Calu3 (cell line): ENCODE data around the gene PPP3CA. TPM values are rescaled to one million over a fixed set of nuclear protein-coding genes. Genes with fewer than 3 reads are reported as not detected.

ENCODE experiments used
- BruUV-seq: library from RNA; stranded (reverse); fragments of 400-500 nt; replicated peaks from 2 replicates; lab custom pipeline; 2021; lab: Mats Ljungman, UMichigan
- CTCF ChIA-PET: fragments of 300-600 bp; sonication (Branson Sonifier 250); formaldehyde crosslinking; loops from one replicate; lab custom pipeline; 2022; ENCODE audit warnings: antibody characterized with exemption; lab: Charles Lee
- DNase-seq: peaks from one replicate; pipeline ENCODE4 v3.0.0; 2022
- H3K27ac Mint-ChIP-seq: one replicate; pipeline ENCODE4 v1.8.0; 2022; ENCODE audit warnings: mixed read lengths; ENCODE audit not compliant: unreplicated experiment
- H3K27me3 Mint-ChIP-seq: one replicate; pipeline ENCODE4 v1.8.0; 2022; ENCODE audit warnings: mixed read lengths; ENCODE audit not compliant: unreplicated experiment
- H3K36me3 Mint-ChIP-seq: one replicate; pipeline ENCODE4 v1.8.0; 2022; ENCODE audit warnings: mild to moderate bottlenecking, moderate library complexity, mixed read lengths; ENCODE audit not compliant: insufficient read depth, unreplicated experiment
- H3K4me1 Mint-ChIP-seq: one replicate; pipeline ENCODE4 v1.8.0; 2022; ENCODE audit warnings: mild to moderate bottlenecking, low read depth, mixed read lengths; ENCODE audit not compliant: unreplicated experiment
- H3K4me3 Mint-ChIP-seq: one replicate; pipeline ENCODE4 v1.8.0; 2022; ENCODE audit warnings: mild to moderate bottlenecking, low read depth, moderate library complexity, mixed read lengths; ENCODE audit not compliant: unreplicated experiment
- H3K9me3 Mint-ChIP-seq: one replicate; pipeline ENCODE4 v1.8.0; 2022; ENCODE audit warnings: low read depth, mixed read lengths; ENCODE audit not compliant: unreplicated experiment
- intact Hi-C: fragments of 100-400 bp; cut with micrococcal nuclease; formaldehyde crosslinking; loops from one replicate; pipeline ENCODE4 v1.10.0; 2022; ENCODE audit not compliant: unreplicated experiment
- total RNA-seq: library from RNA; stranded (reverse); gene quantifications from 2 replicates; pipeline ENCODE4 v1.2.3, GENCODE V29; 2022
- TF ChIP-seq, protein P1 (sequence below): fragments of 200-600 bp; IDR thresholded peaks from one replicate; pipeline ENCODE4 v1.8.0; 2022; ENCODE audit warnings: antibody characterized with exemption; ENCODE audit not compliant: unreplicated experiment

The PPP3CA gene
- total RNA-seq, 1 experiment from 2014 or later = 33.7 TPM

DNA sequence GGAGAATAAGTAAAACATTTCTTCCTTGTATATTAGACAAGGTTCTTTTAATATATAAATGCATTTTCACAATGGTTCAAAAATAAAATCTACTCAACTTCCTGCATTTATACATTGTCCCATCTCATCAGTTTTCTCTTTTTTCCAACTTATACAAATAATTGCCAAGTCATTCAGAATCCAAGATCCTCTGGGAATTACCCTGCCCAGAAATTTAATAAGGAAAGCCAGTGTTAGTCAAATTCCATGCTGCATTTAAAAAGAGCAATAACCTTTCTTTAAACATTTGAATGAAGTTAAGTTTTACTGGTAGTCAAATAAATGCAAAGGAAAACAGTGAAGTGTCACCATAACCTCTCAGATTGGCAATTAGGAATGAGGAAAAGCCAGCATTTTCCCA, 357.9 kb downstream of the PPP3CA start:
- Mint-ChIP-seq H3K27ac (no peak overlapping the region), H3K4me1 (no peaks in the 10 kb centered on the region), H3K27me3 (no peaks in the 10 kb centered on the region), H3K4me3 (no peak overlapping the region), H3K9me3 (no peaks in the 10 kb centered on the region), H3K36me3 (no peaks in the 10 kb centered on the region)
- CTCF ChIA-PET = no interaction called here
- BruUV-seq = no TSS peak
- TF ChIP-seq, protein P1, sequence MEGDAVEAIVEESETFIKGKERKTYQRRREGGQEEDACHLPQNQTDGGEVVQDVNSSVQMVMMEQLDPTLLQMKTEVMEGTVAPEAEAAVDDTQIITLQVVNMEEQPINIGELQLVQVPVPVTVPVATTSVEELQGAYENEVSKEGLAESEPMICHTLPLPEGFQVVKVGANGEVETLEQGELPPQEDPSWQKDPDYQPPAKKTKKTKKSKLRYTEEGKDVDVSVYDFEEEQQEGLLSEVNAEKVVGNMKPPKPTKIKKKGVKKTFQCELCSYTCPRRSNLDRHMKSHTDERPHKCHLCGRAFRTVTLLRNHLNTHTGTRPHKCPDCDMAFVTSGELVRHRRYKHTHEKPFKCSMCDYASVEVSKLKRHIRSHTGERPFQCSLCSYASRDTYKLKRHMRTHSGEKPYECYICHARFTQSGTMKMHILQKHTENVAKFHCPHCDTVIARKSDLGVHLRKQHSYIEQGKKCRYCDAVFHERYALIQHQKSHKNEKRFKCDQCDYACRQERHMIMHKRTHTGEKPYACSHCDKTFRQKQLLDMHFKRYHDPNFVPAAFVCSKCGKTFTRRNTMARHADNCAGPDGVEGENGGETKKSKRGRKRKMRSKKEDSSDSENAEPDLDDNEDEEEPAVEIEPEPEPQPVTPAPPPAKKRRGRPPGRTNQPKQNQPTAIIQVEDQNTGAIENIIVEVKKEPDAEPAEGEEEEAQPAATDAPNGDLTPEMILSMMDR = no peak
- intact Hi-C loops = no loop called here
- DNase-seq = no peak

DNA sequence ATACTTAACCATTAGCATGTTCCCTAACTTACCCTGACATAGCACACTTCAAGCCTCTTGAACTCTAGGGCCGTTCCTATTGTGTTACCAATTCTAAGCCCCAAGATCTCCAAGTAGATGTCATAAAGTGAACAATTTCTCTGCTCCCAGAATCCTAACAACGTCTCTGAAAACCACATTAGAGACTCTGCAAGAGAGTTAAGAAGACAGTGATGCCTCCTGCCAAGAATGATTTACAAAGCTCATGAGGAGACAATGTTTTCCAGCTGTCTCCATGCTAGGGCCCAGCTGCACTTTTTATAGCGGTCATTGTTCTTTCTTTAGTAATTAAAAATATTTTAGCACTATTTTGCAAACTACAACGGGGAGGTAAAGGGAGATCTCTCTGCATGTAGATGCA, 358.4 kb downstream of the PPP3CA start:
- H3K4me1 Mint-ChIP-seq = no peaks in the 10 kb centered on the region
- no peak for DNase-seq
- no peak overlapping the region for H3K27ac Mint-ChIP-seq
- no TSS peak for BruUV-seq
- CTCF ChIA-PET = no interaction called here
- intact Hi-C loops = no loop called here
- TF ChIP-seq, protein P1 = no peak
- no peaks in the 10 kb centered on the region for H3K36me3 Mint-ChIP-seq
- H3K27me3 Mint-ChIP-seq = no peaks in the 10 kb centered on the region
- no peaks in the 10 kb centered on the region for H3K9me3 Mint-ChIP-seq
- no peak overlapping the region for H3K4me3 Mint-ChIP-seq

DNA sequence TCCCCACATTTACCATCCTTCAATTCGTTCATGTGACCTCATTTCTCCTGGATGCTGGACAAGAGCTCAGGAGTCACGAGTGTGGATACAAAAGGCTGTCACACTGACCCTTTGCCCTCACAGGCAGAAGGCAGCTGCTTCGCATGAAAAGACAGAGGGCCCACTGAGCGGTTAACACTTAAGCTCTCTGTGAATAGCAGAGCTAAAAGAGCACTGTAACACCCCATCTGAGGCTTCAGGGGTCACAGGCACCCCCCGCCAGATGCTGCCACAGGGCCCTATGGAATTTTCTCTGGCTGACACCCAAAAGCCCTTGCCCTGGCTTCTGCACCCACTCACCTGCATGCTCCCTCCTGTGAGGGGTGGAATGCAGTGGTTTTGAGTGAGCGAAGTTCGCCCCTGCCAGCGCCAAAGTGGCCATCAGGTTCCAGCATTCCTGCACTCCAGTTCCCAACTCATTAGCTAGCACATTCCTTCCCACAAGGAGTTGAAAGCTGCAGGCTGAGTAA, 360.9 kb downstream of the PPP3CA start:
- Mint-ChIP-seq H3K4me1 (no peaks in the 10 kb centered on the region), H3K36me3 (no peaks in the 10 kb centered on the region), H3K4me3 (no peak overlapping the region), H3K27me3 (no peaks in the 10 kb centered on the region), H3K9me3 (no peaks in the 10 kb centered on the region), H3K27ac (no peak overlapping the region)
- BruUV-seq = no TSS peak
- no peak for DNase-seq
- TF ChIP-seq, protein P1 = no peak
- intact Hi-C loops = no loop called here
- CTCF ChIA-PET = no interaction called here

DNA sequence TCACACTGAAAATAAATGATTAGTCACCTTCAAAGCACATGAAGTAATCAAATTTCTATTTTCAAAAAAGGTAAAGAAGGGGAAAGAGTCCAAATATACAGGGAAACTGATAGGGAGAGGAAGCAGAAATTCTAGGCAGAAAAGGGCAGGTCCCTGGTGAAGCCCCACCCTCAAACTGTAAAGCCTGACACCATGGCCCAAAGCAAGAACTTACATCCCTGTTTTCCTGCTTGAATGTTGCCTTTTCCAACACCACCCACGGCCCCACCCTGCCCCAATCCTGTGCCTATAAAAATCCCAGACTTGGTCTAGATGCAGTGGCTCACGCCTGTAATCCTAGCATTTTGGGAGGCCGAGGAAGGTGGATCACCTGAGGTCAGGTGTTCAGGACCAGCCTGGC, 361.8 kb downstream of the PPP3CA start:
- Mint-ChIP-seq H3K27ac (no peak overlapping the region), H3K9me3 (no peaks in the 10 kb centered on the region), H3K4me3 (no peak overlapping the region), H3K27me3 (no peaks in the 10 kb centered on the region), H3K36me3 (no peaks in the 10 kb centered on the region), H3K4me1 (no peaks in the 10 kb centered on the region)
- CTCF ChIA-PET = no interaction called here
- TF ChIP-seq, protein P1 = no peak
- no TSS peak for BruUV-seq
- intact Hi-C loops = no loop called here
- no peak for DNase-seq
